LNCAP (cell line): ENCODE data around the gene CTNNA2.

Source experiments
- TF ChIP-seq, protein P1 (sequence below): fragments of 450-650 bp; IDR thresholded peaks from 2 replicates; pipeline ENCODE4 v1.5.1; 2017; ENCODE audit warnings: mild to moderate bottlenecking

The CTNNA2 gene

DNA sequence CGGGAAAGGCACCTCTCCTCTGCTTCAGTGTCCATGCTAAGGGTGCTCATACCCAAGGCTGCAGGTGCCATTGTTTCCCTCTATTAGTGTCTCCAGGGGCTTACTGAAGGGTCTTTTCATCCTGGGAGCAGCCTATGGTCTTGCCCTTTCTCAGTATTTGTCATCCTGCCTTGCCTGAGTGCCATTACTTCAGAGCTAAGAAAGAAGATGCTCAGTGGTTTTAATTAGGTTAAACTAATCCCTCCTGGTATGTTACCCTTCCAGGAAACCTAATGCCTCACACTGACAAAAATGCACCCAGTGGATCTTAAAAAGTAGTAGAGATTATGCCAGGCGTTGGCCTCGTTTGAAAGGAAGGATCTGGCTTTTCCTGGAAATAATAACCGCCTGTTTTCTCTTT is 640.3 kb downstream of the CTNNA2 start:
- TF ChIP-seq, protein P1, sequence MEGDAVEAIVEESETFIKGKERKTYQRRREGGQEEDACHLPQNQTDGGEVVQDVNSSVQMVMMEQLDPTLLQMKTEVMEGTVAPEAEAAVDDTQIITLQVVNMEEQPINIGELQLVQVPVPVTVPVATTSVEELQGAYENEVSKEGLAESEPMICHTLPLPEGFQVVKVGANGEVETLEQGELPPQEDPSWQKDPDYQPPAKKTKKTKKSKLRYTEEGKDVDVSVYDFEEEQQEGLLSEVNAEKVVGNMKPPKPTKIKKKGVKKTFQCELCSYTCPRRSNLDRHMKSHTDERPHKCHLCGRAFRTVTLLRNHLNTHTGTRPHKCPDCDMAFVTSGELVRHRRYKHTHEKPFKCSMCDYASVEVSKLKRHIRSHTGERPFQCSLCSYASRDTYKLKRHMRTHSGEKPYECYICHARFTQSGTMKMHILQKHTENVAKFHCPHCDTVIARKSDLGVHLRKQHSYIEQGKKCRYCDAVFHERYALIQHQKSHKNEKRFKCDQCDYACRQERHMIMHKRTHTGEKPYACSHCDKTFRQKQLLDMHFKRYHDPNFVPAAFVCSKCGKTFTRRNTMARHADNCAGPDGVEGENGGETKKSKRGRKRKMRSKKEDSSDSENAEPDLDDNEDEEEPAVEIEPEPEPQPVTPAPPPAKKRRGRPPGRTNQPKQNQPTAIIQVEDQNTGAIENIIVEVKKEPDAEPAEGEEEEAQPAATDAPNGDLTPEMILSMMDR = no peak

DNA sequence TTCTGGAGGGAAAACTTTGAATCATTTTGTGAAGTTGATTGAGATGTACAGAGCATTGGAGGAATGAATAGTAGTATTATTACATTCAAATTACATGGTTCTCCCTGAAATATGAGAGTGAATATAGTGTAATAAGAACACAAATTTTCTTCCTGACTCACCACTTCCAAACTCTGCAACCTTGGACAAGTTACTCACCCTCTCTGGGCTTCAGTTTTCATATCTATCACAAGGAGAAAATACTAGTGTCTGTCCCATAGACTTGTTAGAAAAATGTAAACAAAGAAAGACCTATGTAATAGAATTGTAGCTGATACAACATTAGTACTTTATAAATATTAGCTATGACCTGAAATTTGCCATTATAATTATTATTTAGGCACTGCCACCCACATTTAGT is 640.9 kb downstream of the CTNNA2 start:
- TF ChIP-seq, protein P1 = no peak

- TF ChIP-seq, protein P1 = no peak
Observed at GRCh38 chr2:80154231-80154915, 641.5 kb downstream of the CTNNA2 start.

DNA sequence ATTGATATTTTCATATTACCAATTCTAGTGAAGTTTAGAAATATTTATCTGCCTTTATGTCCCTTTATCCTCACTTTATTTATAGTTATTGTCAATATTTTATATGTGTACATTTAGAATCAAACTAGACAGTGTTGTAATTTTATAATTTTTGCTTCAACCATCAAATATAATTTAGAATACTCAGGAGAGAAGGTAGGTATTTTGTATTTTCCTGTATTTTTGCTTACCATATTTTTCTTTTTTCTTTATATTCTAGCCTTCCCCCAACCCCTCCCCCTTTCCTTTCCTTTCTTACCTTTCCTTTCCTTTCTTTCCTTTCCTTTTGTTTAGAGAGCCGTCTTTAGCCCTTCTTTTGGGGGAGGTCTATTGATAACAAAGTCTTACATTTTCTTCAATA is 651.5 kb downstream of the CTNNA2 start:
- TF ChIP-seq, protein P1 = no peak

- TF ChIP-seq, protein P1 = no peak
Observed at GRCh38 chr2:80166483-80167171, 653.8 kb downstream of the CTNNA2 start.

GRCh38 chr2:80167284-80167808 is 654.5 kb downstream of the CTNNA2 start:
- TF ChIP-seq, protein P1 = no peak

- TF ChIP-seq, protein P1 = no peak
Observed at GRCh38 chr2:80168037-80168436, 655.2 kb downstream of the CTNNA2 start.
